HepG2 (cell line): ENCODE data around the gene ETS1.

Source experiments
- MTA3 ChIP-seq: sonication (generic); formaldehyde crosslinking; IDR thresholded peaks from 2 replicates; pipeline ENCODE4 v1.4.0; 2020; ENCODE audit warnings: missing genetic modification reagents
- SP5 ChIP-seq: IDR thresholded peaks from 2 replicates; pipeline ENCODE4 v1.6.1; 2016; ENCODE audit warnings: low read depth, borderline replicate concordance

DNA sequence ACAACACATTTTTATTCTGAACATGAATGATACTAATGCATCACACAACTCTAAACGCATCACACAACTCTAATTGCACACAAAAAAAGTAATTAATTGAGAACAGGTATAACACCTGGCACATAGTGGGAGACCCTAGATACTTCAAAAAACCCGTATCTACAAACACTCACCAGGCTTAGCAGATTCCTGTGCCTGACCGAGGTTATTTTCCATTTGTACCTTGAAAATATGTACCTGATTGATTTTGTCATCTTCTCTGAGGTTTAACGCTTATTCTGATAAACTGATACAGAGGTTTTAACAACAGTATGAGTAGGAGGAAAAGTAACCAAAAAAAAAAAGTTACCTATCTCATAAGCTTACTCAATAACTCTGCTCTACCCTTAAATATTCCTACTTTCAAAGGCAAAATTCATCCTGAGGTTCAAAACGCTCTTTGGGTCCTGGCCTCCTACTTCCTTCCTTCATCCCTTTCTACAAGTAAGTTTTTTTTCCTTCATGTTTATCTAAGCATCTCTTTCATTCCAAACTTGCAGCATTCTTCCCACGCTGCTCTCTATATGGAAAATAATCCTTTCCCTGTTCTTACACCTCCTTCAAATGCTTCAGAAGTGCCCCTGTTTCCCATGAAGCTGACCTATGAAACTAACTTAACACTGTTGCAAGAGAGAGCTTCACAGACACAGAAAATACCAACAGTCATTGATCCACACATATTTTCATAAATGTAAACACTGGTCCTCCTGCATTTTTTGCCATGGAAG, 73.3 kb downstream of the ETS1 start:
- TF ChIP-seq MTA3 (CRISPR knock-in tag) (no peak), SP5 (CRISPR knock-in tag) (no peak)
